PC-3 (cell line): Measurements from ENCODE around the gene SLC1A2.

Experiments used
- CTCF ChIP-seq: fragments of 300-600 bp; sonication (generic); conservative IDR thresholded peaks from 2 replicates; pipeline ENCODE4 v1.5.1; 2017; ENCODE audit warnings: antibody characterized with exemption, low read depth, mild to moderate bottlenecking, low read length
- EZH2 ChIP-seq: fragments of 300-600 bp; sonication (generic); IDR thresholded peaks from one replicate; pipeline ENCODE4 v1.6.1; 2017; ENCODE audit warnings: antibody characterized with exemption, mild to moderate bottlenecking, low read length; ENCODE audit not compliant: unreplicated experiment
- EZH2phosphoT487 ChIP-seq: fragments of 300-600 bp; sonication (generic); IDR thresholded peaks from 2 replicates; pipeline ENCODE4 v1.6.1; 2018; ENCODE audit warnings: mild to moderate bottlenecking, antibody characterized with exemption, low read length, borderline replicate concordance

DNA sequence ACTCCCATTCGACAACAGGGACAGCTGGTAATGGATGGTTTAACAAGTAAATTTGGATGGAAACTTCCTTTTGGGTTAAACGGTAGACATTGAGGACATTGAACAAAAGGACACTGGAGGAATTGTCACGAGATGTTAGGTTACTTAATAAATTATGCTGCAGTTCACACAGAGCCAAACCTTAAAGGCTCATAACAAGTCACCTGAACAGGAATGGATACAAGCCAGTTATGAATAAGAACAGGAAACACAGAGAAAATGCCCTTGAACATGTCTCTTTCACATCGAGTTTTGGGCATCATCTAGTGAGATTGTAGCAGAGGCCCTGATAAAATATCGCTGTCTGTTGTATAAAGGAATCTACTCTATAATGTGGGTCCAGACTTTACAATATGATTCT, 214.7 kb downstream of the SLC1A2 start:
- no peak for TF ChIP-seq EZH2phosphoT487
- no peak for TF ChIP-seq CTCF
- no peak for TF ChIP-seq EZH2
